ENCODE data around the gene NELFE. TPM values are rescaled to one million over a fixed set of nuclear protein-coding genes. Genes with fewer than 3 reads are reported as not detected.

Gene NELFE
- polyA plus RNA-seq, 1 experiment, result 69.6 TPM

GRCh38 chr6:31969712-31970603 lies 11.2 kb upstream of the NELFE start:
- H3K36me3 ChIP-seq (ENCODE audit: control insufficient read depth, insufficient read depth, low read length), result peaks cover 34% of the 10 kb centered on the region
- POLR2A ChIA-PET, result no interaction called here
- no peak overlapping the region for H3K4me3 ChIP-seq (ENCODE audit: low read depth, low read length)
- H3K27me3 ChIP-seq (ENCODE audit: control insufficient read depth, insufficient read depth, low read length), result no peaks in the 10 kb centered on the region
- TF ChIP-seq CTCF (IDR thresholded peaks at IDR 0.05; ENCODE audit: insufficient read depth, low read depth, low read length), result no peak
- DNase-seq (ENCODE audit: low read depth), result no peak
- CTCF ChIA-PET, result interaction anchor here (0.6 to 3.9 kb wide), 2 partner anchors 18 to 899 kb away, joined by 3 to 17 read pairs; no protein-coding TSS in a partner anchor

DNA sequence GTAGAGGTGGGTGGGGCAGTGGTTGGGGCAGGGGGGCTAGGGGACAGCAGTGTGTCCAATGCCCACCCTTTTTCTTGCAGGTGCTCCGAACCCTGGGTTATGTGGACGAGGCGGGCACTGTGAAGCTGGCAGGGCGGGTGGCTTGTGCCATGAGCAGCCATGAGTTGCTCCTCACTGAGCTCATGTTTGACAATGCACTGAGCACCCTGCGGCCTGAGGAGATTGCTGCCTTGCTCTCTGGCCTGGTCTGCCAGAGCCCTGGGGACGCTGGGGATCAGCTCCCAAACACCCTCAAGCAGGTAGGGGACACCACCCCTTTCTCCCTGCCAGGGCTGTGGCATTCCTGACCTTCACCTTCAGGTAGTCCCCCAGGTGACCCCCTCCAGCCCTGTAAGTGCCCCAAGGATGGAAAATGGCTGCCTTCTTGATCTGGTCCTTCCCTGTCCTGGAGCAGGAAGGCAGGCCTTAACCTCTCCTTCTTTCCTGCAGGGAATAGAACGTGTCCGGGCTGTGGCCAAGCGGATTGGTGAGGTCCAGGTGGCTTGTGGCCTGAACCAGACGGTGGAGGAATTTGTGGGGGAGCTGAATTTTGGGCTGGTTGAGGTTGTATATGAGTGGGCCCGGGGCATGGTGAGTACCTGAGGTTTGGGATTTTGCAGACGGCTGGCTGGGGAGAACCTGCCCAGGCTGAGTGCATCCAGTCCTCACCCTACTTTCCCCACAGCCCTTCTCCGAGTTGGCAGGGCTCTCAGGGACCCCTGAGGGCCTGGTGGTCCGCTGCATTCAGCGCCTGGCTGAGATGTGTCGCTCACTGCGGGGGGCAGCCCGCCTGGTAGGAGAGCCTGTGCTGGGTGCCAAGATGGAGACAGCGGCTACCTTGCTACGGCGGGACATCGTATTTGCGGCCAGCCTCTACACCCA lies 10.3 kb upstream of the NELFE start:
- TF ChIP-seq CTCF (IDR thresholded peaks at IDR 0.05; ENCODE audit: insufficient read depth, low read depth, low read length), result no peak
- no peak for DNase-seq (ENCODE audit: low read depth)
- CTCF ChIA-PET, result interaction anchor here (0.6 to 3.9 kb wide), 3 partner anchors 17 to 898 kb away, joined by 3 to 17 read pairs (median 5); no protein-coding TSS in a partner anchor
- POLR2A ChIA-PET, result no interaction called here
- peaks cover 35% of the 10 kb centered on the region for H3K36me3 ChIP-seq (ENCODE audit: control insufficient read depth, insufficient read depth, low read length)
- H3K27me3 ChIP-seq (ENCODE audit: control insufficient read depth, insufficient read depth, low read length), result no peaks in the 10 kb centered on the region
- H3K4me3 ChIP-seq (ENCODE audit: low read depth, low read length), result no peak overlapping the region

DNA sequence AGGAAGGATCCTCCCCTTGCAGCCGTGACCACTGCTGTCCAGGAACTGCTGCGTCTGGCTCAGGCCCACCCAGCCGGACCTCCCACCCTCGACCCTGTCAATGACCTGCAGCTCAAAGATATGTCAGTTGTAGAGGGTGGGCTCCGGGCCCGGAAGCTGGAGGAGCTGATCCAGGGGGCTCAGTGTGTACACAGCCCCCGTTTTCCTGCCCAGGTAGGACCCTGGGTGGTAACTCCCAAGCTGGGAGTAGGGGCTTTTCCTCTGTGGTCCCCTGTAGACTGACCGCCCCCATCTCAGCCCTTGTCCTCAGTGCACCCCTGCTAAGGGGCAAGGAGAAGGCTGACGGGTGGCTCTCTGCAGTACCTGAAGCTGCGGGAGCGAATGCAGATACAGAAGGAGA lies 9.6 kb upstream of the NELFE start:
- no peak for DNase-seq (ENCODE audit: low read depth)
- POLR2A ChIA-PET, result no interaction called here
- CTCF ChIA-PET, result interaction anchor here (1.1 to 3.9 kb wide), 2 partner anchors 17 to 150 kb away, joined by 5 to 17 read pairs; no protein-coding TSS in a partner anchor
- H3K36me3 ChIP-seq (ENCODE audit: control insufficient read depth, insufficient read depth, low read length), result peaks cover 38% of the 10 kb centered on the region
- H3K27me3 ChIP-seq (ENCODE audit: control insufficient read depth, insufficient read depth, low read length), result no peaks in the 10 kb centered on the region
- TF ChIP-seq CTCF (IDR thresholded peaks at IDR 0.05; ENCODE audit: insufficient read depth, low read depth, low read length), result no peak
- no peak overlapping the region for H3K4me3 ChIP-seq (ENCODE audit: low read depth, low read length)

- no peak for TF ChIP-seq CTCF (IDR thresholded peaks at IDR 0.05; ENCODE audit: insufficient read depth, low read depth, low read length)
- Histone ChIP-seq H3K4me3 (ENCODE audit: low read depth, low read length) (no peak overlapping the region), H3K36me3 (ENCODE audit: control insufficient read depth, insufficient read depth, low read length) (peaks cover 39% of the 10 kb centered on the region), H3K27me3 (ENCODE audit: control insufficient read depth, insufficient read depth, low read length) (no peaks in the 10 kb centered on the region)
- POLR2A ChIA-PET, result no interaction called here
- DNase-seq (ENCODE audit: low read depth), result no peak
- CTCF ChIA-PET, result interaction anchor here (0.6 to 3.9 kb wide), 3 partner anchors 16 to 151 kb away, joined by 3 to 17 read pairs (median 5); no protein-coding TSS in a partner anchor
Measured at GRCh38 chr6:31967926-31968320, 9.2 kb upstream of the NELFE start.
